HG02884 (cell line): ENCODE data around the gene CACNA1I.

ENCODE experiments used
- ATAC-seq: cut with Tn5 transposase; IDR thresholded peaks from one replicate; pipeline ENCODE4 v1.9.1; 2021; ENCODE audit warnings: mild to moderate bottlenecking, moderate library complexity; ENCODE audit not compliant: unreplicated experiment

The CACNA1I gene

GRCh38 chr22:39535357-39535725 is 35.2 kb upstream of the CACNA1I start:
- ATAC-seq: no peak

- ATAC-seq: no peak
Observed at GRCh38 chr22:39535831-39536449, 34.6 kb upstream of the CACNA1I start.

GRCh38 chr22:39536711-39537110 is 33.8 kb upstream of the CACNA1I start:
- ATAC-seq: no peak

GRCh38 chr22:39537975-39538374 is 32.6 kb upstream of the CACNA1I start:
- no peak for ATAC-seq

- ATAC-seq: no peak
Observed at GRCh38 chr22:39543095-39543494, 27.5 kb upstream of the CACNA1I start.

GRCh38 chr22:39545386-39546365 is 24.9 kb upstream of the CACNA1I start:
- ATAC-seq: no peak

GRCh38 chr22:39546889-39547586 is 23.5 kb upstream of the CACNA1I start:
- ATAC-seq: no peak

GRCh38 chr22:39547587-39547947 is 23.0 kb upstream of the CACNA1I start:
- ATAC-seq: no peak

- no peak for ATAC-seq
Observed at GRCh38 chr22:39553429-39553828, 17.1 kb upstream of the CACNA1I start.

- no peak for ATAC-seq
Observed at GRCh38 chr22:39554151-39554550, 16.4 kb upstream of the CACNA1I start.

- ATAC-seq: no peak
Observed at GRCh38 chr22:39556970-39557841, 13.3 kb upstream of the CACNA1I start.

- ATAC-seq: no peak
Observed at GRCh38 chr22:39558254-39558727, 12.3 kb upstream of the CACNA1I start.

GRCh38 chr22:39558950-39559349 is 11.6 kb upstream of the CACNA1I start:
- no peak for ATAC-seq

GRCh38 chr22:39559456-39560105 is 11.0 kb upstream of the CACNA1I start:
- ATAC-seq: no peak

GRCh38 chr22:39560127-39560526 is 10.4 kb upstream of the CACNA1I start:
- ATAC-seq: no peak

- ATAC-seq: no peak
Observed at GRCh38 chr22:39562839-39563489, 7.6 kb upstream of the CACNA1I start.

GRCh38 chr22:39563571-39564428 is 6.8 kb upstream of the CACNA1I start:
- no peak for ATAC-seq

- no peak for ATAC-seq
Observed at GRCh38 chr22:39565414-39565944, 5.1 kb upstream of the CACNA1I start.
